Caki2 (cell line): ENCODE results near the gene MYO1B. TPM values are rescaled to one million over a fixed set of nuclear protein-coding genes. Genes with fewer than 3 reads are reported as not detected.

Experiments used
- DNase-seq: peaks from one replicate; pipeline ENCODE4 v3.0.0-alpha.2; 2015; ENCODE audit warnings: low read depth
- in situ Hi-C: cut with HindIII; loops from 2 replicates; pipeline ENCODE4 v1.10.0; 2016; ENCODE audit warnings: low sequenced_read_pairs, low pct_unique_long_range_greater_than_20kb, mixed read lengths
- total RNA-seq: library from RNA; depleted of rRNA; stranded (reverse); fragments of >200 nt; shearing (Covaris generic); gene quantifications from 2 replicates; pipeline ENCODE4 v1.2.3, GENCODE V29; 2014; ENCODE audit warnings: low replicate concordance

MYO1B gene
- total RNA-seq, 1 experiment from 2014 or later: 47.0 TPM

DNA sequence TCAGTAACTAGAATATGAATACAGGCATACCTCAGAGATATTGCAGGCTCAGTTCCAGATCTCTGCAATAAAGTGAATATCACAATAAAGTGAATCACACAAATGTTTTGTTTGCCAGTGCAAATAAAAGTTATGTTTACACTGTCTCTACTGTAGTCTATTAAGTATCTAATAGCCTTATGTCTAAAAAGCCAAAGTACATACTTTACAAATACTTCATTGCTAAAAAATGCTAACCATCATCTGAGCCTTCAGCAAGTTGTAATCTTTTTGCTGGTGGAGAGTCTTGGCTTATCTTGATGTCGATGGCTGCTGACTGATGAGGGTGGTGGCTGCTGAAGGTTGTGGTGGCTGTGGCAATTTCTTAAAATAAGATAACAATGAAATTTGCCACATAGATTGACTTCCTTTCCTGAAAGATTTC is 159.4 kb downstream of the MYO1B start:
- DNase-seq: peak; percentile 43

DNA sequence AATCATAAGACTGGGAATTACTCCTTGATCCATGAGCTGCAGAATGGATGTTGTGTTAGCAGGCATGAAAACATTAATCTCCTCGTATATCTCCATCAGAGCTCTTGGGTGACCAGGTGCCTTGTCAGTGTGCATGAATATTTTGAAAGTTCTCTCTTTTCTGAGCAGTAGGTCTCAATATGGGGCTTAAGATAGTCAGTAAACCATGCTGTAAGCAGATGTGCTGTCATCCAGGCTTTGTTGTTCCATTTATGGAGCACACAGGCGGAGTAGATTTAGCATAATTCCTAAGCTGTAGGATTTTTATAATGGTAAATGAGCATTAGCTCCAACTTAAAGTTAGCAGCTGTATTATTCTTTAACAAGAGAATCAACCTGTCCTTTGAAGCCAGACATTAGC is 160.3 kb downstream of the MYO1B start:
- in situ Hi-C loops: no loop called here
- no peak for DNase-seq

More for the DNA sequence above, 159.4 kb downstream of the MYO1B start:
- in situ Hi-C loops: no loop called here

- no peak for DNase-seq
- in situ Hi-C loops: no loop called here
Measured at GRCh38 chr2:191410646-191411436, 165.6 kb downstream of the MYO1B start.

DNA sequence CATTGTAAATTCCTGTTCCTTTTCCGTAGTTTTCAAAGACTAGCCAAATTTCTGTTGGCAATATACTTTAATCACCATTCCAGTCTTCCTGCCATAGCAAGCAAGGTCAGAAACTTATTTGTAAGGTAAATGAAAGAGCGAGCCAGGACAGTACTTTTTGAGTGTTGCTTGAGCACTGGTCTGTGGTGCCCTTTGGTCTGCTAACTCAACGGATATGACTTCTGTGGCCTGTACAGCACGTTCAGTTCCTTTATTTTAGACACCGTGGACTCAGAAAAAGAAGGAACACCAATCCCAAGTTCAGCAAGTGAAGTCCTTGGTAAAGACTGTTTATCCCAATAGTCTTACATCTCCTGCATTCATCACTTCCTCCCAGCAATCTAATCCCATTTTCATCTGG is 166.3 kb downstream of the MYO1B start:
- in situ Hi-C loops: no loop called here
- DNase-seq: no peak

DNA sequence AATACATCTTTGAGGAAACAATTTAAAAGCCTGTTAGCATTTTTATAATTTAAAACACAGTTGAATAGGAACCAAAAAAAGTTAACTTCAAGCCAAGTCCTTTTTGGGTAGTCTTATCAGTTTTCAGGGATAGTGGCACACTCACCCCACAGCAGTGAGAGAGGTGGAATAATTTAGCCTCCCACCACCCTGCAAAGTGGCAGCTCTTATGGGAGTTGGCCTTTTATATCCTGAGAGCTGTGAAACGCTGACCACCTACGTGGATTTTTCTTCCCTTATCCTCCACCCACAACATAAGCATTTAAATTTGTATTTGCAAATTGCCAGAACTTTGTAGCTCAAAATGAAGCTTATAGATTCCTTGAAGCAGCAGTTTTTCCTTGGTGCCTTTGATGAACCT is 167.1 kb downstream of the MYO1B start:
- DNase-seq: no peak
- in situ Hi-C loops: no loop called here

- in situ Hi-C loops: no loop called here
- DNase-seq: no peak
Measured at GRCh38 chr2:191415101-191415500, 169.9 kb downstream of the MYO1B start.

DNA sequence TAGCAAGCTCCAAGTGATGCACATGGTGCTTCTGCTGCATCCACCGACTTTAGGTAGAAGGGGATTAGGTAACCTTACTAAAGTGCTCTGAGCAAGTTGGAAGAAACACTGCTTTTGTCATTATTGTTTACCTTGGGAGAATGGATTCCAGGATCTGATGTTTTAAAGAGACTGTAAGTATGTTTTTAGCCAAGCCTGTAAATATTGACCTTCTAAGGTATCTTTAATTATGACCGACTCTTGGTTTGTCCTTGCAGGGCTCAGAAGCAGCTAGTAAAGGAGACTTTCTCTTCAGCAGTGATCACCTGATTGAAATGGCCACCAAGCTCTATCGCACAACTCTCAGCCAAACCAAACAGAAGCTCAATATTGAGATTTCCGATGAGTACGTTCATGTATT is 170.7 kb downstream of the MYO1B start:
- in situ Hi-C loops: no loop called here
- DNase-seq: no peak

GRCh38 chr2:191417746-191418145 is 172.5 kb downstream of the MYO1B start:
- in situ Hi-C loops: no loop called here
- DNase-seq: no peak

GRCh38 chr2:191421950-191422349 is 176.7 kb downstream of the MYO1B start:
- in situ Hi-C loops: no loop called here
- DNase-seq: no peak

GRCh38 chr2:191427031-191427430 is 181.8 kb downstream of the MYO1B start:
- no peak for DNase-seq

DNA sequence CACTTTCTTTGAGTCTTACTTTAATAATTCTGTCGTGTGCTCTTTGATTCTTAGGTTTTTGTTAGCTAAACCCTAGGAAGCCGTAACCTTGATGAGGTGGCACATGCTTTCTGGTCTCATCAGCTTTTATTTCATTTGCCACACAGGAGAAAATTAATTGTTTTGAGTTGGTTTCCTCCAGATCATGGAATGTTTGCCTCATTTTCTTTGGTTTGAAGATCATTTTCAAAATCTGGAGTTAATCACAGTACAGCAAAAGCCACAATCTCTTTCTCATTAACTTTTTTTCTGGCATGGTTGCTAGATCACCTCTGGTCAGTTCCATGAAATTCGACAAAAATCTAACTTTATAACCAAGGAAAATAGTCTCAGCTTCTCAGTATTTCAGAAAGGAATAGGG is 182.9 kb downstream of the MYO1B start:
- in situ Hi-C loops: no loop called here
- no peak for DNase-seq

More at GRCh38 chr2:191427031-191427430, 181.8 kb downstream of the MYO1B start:
- in situ Hi-C loops: no loop called here

GRCh38 chr2:191430476-191430875 is 185.3 kb downstream of the MYO1B start:
- in situ Hi-C loops: no loop called here
- no peak for DNase-seq

- no peak for DNase-seq
- in situ Hi-C loops: no loop called here
Measured at GRCh38 chr2:191432121-191432520, 186.9 kb downstream of the MYO1B start.

DNA sequence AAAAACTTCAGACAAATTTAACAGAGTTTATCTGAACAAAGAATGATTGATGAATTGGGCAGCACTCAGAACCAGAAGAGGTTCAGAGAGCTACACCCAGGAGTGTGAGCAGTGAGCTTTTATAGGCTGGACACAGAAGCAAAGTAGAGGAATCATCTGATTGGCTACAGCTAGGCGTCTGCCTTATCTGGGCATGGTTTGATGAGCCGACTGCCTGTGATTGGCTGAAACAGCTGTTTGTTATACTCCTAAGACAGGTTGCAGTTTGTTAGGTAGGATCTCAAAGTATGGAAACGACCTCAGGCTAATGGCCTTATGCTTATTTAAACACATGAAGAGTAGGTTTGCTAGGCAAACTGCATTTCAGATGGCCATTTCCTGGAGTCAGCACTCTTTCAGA is 188.9 kb downstream of the MYO1B start:
- no peak for DNase-seq
- in situ Hi-C loops: no loop called here

DNA sequence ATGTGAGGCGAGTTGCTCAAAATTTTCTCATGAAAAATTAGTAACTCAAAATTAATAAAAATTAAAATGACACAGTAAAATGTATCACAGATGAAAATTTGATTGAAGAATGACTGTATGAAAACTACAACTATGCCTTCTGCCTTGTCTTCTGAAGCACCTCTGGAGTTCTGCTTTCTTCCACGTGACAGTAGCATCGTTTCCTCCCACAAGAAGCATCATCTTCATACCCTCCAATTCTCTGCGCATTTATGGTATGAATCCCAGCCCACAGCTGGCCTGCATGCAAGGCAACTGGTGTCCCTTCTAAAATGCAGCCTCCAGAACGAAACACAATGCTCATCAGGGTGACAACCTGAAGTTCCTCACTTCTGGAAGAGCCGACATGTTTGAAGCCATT is 189.9 kb downstream of the MYO1B start:
- in situ Hi-C loops: no loop called here

DNA sequence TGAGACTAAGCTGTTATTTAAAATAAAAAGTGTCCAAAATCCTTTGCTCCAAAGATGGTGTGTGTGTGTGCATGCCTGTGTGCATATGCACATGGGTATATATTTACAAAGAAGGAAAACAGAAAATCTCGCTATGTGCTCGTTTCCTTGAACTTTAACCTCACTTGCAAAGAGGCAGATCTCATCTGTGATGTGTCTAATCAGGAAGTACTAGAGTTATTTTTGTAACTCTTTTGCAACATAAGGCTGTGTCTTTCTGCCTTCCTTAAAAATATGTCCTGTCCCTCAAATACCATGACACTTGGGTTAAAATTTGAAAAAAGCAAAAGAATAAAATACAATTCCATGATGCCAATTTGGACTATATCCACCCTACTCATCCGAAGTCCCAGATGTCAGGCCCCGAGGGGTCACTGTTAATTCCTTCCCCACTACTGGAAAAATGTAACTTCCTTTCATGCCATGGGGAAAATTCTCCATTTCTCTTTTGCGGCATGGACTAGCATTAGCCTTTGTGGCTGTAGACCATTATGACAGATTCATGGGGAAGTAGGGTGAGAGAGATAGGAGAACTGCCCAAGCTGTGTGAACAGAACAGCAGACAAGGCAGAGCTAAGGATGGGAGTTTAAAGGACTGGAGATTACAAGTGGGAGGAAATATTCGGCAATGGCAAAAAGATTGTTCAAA is 191.3 kb downstream of the MYO1B start:
- DNase-seq: no peak
- in situ Hi-C loops: no loop called here

More for the DNA sequence above, 189.9 kb downstream of the MYO1B start:
- no peak for DNase-seq

GRCh38 chr2:191439481-191439880 is 194.3 kb downstream of the MYO1B start:
- no peak for DNase-seq
- in situ Hi-C loops: no loop called here

GRCh38 chr2:191441496-191442214 is 196.5 kb downstream of the MYO1B start:
- in situ Hi-C loops: no loop called here
- DNase-seq: no peak

DNA sequence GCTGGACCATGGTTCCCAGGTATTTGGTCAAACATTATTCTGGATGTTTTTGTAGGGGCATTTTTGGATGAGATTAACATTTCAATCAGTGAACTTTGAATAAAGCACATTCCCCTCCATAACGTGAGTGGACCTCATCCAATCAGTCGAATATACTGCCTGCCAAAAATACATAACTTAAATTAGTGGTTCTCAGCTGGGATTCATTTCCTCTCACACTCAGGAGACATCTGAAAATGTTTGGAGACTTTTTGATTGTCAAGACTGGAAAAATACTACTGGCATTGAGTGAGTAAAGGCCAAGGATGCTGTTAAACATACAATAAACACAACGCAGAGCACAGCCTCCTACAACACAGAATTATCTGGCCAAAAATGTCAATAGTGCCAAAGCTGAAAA is 198.2 kb downstream of the MYO1B start:
- in situ Hi-C loops: no loop called here
- DNase-seq: no peak
